Gastrocnemius medialis (tissue), 4 donors: ENCODE results near the gene PACS2. TPM values are rescaled to one million over a fixed set of nuclear protein-coding genes. Genes with fewer than 3 reads are reported as not detected.

Experiments used
- ATAC-seq, 2 donors: fragments of 150-250 bp; one replicate each; pipeline ENCODE4 v1.9.1; 2016
- DNase-seq, 2 donors: peaks; one replicate each; pipeline ENCODE4 v3.0.0-alpha.2; 2019
- H3K27ac ChIP-seq, 4 donors: fragments of 200-600 bp; sonication (generic); 1 replicate in 1 of 4; 2 replicates in 3 of 4; pipeline ENCODE4 v1.5.1; 2016 to 2018; ENCODE audit warnings: mild to moderate bottlenecking in 2 of 4, moderate library complexity in 1 of 4
- H3K27me3 ChIP-seq, 3 donors: fragments of 200-600 bp; sonication (generic) in 2 of 3; 1 replicate in 1 of 3; 2 replicates in 2 of 3; pipeline versions ENCODE4 v1.5.1 to v1.6.0; 2016 to 2019; ENCODE audit warnings: mild to moderate bottlenecking in 1 of 3, moderate library complexity in 1 of 3
- H3K36me3 ChIP-seq, 2 donors: fragments of 200-600 bp; sonication (generic) in 1 of 2; one replicate each; pipeline ENCODE4 v1.5.1; 2017 to 2018
- H3K4me1 ChIP-seq, 2 donors: fragments of 200-600 bp; sonication (generic) in 1 of 2; one replicate each; pipeline ENCODE4 v1.5.1; 2016 to 2017; ENCODE audit warnings: mild to moderate bottlenecking in 2 of 2
- H3K4me3 ChIP-seq, 4 donors: fragments of 200-600 bp; sonication (generic) in 3 of 4; 1 replicate in 1 of 4; 2 replicates in 3 of 4; pipeline ENCODE4 v1.5.1; 2016 to 2019; ENCODE audit warnings: mild to moderate bottlenecking in 2 of 4
- H3K9me3 ChIP-seq, 3 donors: fragments of 200-600 bp; sonication (generic) in 2 of 3; 1 replicate in 1 of 3; 2 replicates in 2 of 3; pipeline ENCODE4 v1.5.1; 2016 to 2019
- CTCF ChIP-seq, 5 experiments: fragments of 450-650 bp in 3 of 5; fragments of 200-600 bp in 2 of 5; sonication (generic) in 2 of 5; IDR thresholded peaks in 4 of 5; conservative IDR thresholded peaks in 1 of 5; 1 replicate in 4 of 5; 2 replicates in 1 of 5; pipeline ENCODE4 v1.5.1; 2016 to 2019; ENCODE audit warnings: antibody characterized with exemption in 5 of 5, mild to moderate bottlenecking in 3 of 5, moderate library complexity in 3 of 5
- POLR2A ChIP-seq, 2 donors: fragments of 450-650 bp; IDR thresholded peaks; one replicate each; pipeline ENCODE4 v1.6.1; 2017; ENCODE audit warnings: antibody characterized with exemption in 2 of 2, mild to moderate bottlenecking in 2 of 2, moderate library complexity in 2 of 2
- in situ Hi-C, 4 donors: fragments of 200-750 bp; cut with MboI; loops; one replicate each; pipeline versions ENCODE4 v1.15.0 to v1.8.0; 2017; ENCODE audit warnings: low sequenced_read_pairs in 4 of 4
- intact Hi-C: fragments of 100-400 bp; cut with DNase I; formaldehyde crosslinking; loops from one replicate; pipeline ENCODE4 v1.15.1; 2023; ENCODE audit warnings: low total_unique reads
- total RNA-seq, 4 donors: library from RNA; depleted of rRNA; stranded (reverse); fragments of >200 nt; gene quantifications; one replicate each; pipeline versions ENCODE4 v1.1.0 to v1.2.3, GENCODE V29; 2016

Gene PACS2
- total RNA-seq, 4 donors from 2014 or later: 81.0 to 115 (median 93.1) TPM

GRCh38 chr14:105388976-105389375, 74.4 kb downstream of the PACS2 start:
- ATAC-seq (no peak), DNase-seq (no peak)
- H3K4me3 ChIP-seq: no peak overlapping the region
- peak overlapping the region in 1 of 4 donors; percentile 50 for H3K27ac ChIP-seq
- no peaks in the 10 kb centered on the region for H3K9me3 ChIP-seq
- H3K4me1 ChIP-seq: peaks cover 0 to 6% of the 10 kb centered on the region in 2 donors
- TF ChIP-seq POLR2A (IDR thresholded peaks at IDR 0.05): no peak
- no peak for TF ChIP-seq CTCF (IDR thresholded peaks at IDR 0.05 in 4 of 5, conservative IDR thresholded peaks at IDR 0.05 in 1 of 5)
- H3K36me3 ChIP-seq: peaks cover 0 to 16% of the 10 kb centered on the region in 2 donors
- in situ Hi-C loops (no loop called here), intact Hi-C loops (loop anchor here (1.0 kb wide), 1 partner anchor 39 kb away; no protein-coding TSS in a partner anchor)
- no peaks in the 10 kb centered on the region for H3K27me3 ChIP-seq

GRCh38 chr14:105389534-105389933, 75.0 kb downstream of the PACS2 start:
- ATAC-seq: peak in 1 of 2 donors; percentile 38
- in situ Hi-C loops: no loop called here
- TF ChIP-seq CTCF (IDR thresholded peaks at IDR 0.05 in 4 of 5, conservative IDR thresholded peaks at IDR 0.05 in 1 of 5) (no peak), POLR2A (IDR thresholded peaks at IDR 0.05) (no peak)
- Histone ChIP-seq H3K27ac (peak overlapping the region in 1 of 4 donors; percentile 50), H3K9me3 (no peaks in the 10 kb centered on the region), H3K36me3 (peaks cover 0 to 11% of the 10 kb centered on the region in 2 donors), H3K4me1 (peaks cover 0 to 6% of the 10 kb centered on the region in 2 donors), H3K27me3 (no peaks in the 10 kb centered on the region), H3K4me3 (no peak overlapping the region)
- DNase-seq: no peak
- intact Hi-C loops: loop anchor here (1.0 kb wide), 1 partner anchor 39 kb away; no protein-coding TSS in a partner anchor

GRCh38 chr14:105389976-105390848, 75.7 kb downstream of the PACS2 start:
- H3K27me3 ChIP-seq: no peaks in the 10 kb centered on the region
- ATAC-seq (peak in 1 of 2 donors; percentile 10), DNase-seq (no peak)
- H3K4me1 ChIP-seq: peaks cover 0 to 6% of the 10 kb centered on the region in 2 donors
- in situ Hi-C loops: no loop called here
- no peak overlapping the region for H3K4me3 ChIP-seq
- no peak for TF ChIP-seq CTCF (IDR thresholded peaks at IDR 0.05 in 4 of 5, conservative IDR thresholded peaks at IDR 0.05 in 1 of 5)
- no peak for TF ChIP-seq POLR2A (IDR thresholded peaks at IDR 0.05)
- peaks cover 0 to 10% of the 10 kb centered on the region in 2 donors for H3K36me3 ChIP-seq
- H3K27ac ChIP-seq: peak overlapping the region in 1 of 4 donors; percentile 50
- H3K9me3 ChIP-seq: no peaks in the 10 kb centered on the region
- intact Hi-C loops: loop anchor here (1.0 kb wide), 1 partner anchor 38 kb away; no protein-coding TSS in a partner anchor

GRCh38 chr14:105390849-105391500, 76.4 kb downstream of the PACS2 start:
- H3K27ac ChIP-seq: no peak overlapping the region
- intact Hi-C loops: no loop called here

More at GRCh38 chr14:105390849-105391500, 76.4 kb downstream of the PACS2 start:
- TF ChIP-seq CTCF (IDR thresholded peaks at IDR 0.05 in 4 of 5, conservative IDR thresholded peaks at IDR 0.05 in 1 of 5) (no peak), POLR2A (IDR thresholded peaks at IDR 0.05) (no peak)
- no peak for DNase-seq
- no peak for ATAC-seq
- no peaks in the 10 kb centered on the region for H3K27me3 ChIP-seq
- H3K4me3 ChIP-seq: no peak overlapping the region
- peaks cover 0 to 10% of the 10 kb centered on the region in 2 donors for H3K36me3 ChIP-seq
- H3K9me3 ChIP-seq: no peaks in the 10 kb centered on the region
- in situ Hi-C loops: no loop called here
- peaks cover 0 to 6% of the 10 kb centered on the region in 2 donors for H3K4me1 ChIP-seq
